ENCODE results near the gene UGT1A5.

UGT1A5 gene

DNA sequence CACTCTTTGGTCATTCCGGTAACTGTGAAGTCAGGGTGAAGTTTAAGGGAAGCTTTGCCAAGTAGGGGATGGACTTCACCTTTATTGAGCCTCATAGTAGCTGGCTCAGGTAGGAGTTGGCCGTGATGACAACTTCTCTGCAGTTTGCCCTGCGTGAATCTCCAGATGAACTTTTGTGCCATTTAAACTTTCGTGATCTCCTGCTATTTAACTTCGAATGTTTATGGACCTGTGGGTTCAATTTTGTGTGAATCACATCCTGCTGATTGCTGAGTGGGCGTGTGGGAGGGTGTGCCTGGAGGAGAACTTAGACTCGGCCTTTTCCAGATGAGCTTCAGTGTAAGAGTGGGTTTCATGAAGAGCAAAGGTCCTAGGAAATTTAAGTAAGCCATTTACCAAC, 51.6 kb downstream of the UGT1A5 start:
- no peaks in the 10 kb centered on the region for H3K79me2 ChIP-seq (ENCODE audit: insufficient read depth, low read length)
- no peaks in the 10 kb centered on the region for H3F3A ChIP-seq (ENCODE audit: low read depth)
- H2AFZ ChIP-seq (ENCODE audit: low read length) = no peak overlapping the region
- H3K27me3 ChIP-seq (ENCODE audit: insufficient read depth, low read length, poor library complexity, severe bottlenecking) = no peaks in the 10 kb centered on the region
- H4K20me1 ChIP-seq (ENCODE audit: insufficient read depth, low read length, poor library complexity, severe bottlenecking) = no peaks in the 10 kb centered on the region
- no peaks in the 10 kb centered on the region for H3K9me2 ChIP-seq (replicated peaks; ENCODE audit: low read depth, low read length)
- no peak overlapping the region for H3K4me3 ChIP-seq (ENCODE audit: low read length, poor library complexity, severe bottlenecking)
- H3K9ac ChIP-seq (ENCODE audit: low read depth, low read length, poor library complexity, severe bottlenecking) = no peak overlapping the region
- H3K9me3 ChIP-seq (ENCODE audit: insufficient read depth, low read depth, low read length) = no peaks in the 10 kb centered on the region
- H3K4me1 ChIP-seq (ENCODE audit: insufficient read depth, low read length, poor library complexity, severe bottlenecking) = no peaks in the 10 kb centered on the region
- TF ChIP-seq EZH2phosphoT487 (IDR thresholded peaks at IDR 0.05; ENCODE audit: borderline replicate concordance) = no peak
- TF ChIP-seq, protein P1, sequence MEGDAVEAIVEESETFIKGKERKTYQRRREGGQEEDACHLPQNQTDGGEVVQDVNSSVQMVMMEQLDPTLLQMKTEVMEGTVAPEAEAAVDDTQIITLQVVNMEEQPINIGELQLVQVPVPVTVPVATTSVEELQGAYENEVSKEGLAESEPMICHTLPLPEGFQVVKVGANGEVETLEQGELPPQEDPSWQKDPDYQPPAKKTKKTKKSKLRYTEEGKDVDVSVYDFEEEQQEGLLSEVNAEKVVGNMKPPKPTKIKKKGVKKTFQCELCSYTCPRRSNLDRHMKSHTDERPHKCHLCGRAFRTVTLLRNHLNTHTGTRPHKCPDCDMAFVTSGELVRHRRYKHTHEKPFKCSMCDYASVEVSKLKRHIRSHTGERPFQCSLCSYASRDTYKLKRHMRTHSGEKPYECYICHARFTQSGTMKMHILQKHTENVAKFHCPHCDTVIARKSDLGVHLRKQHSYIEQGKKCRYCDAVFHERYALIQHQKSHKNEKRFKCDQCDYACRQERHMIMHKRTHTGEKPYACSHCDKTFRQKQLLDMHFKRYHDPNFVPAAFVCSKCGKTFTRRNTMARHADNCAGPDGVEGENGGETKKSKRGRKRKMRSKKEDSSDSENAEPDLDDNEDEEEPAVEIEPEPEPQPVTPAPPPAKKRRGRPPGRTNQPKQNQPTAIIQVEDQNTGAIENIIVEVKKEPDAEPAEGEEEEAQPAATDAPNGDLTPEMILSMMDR (conservative IDR thresholded peaks at IDR 0.05; ENCODE audit: low read length) = no peak
- no peak overlapping the region for H3K4me2 ChIP-seq (ENCODE audit: low read depth, low read length, poor library complexity, severe bottlenecking)
- no peaks in the 10 kb centered on the region for H3K36me3 ChIP-seq (ENCODE audit: insufficient read depth, low read length)

DNA sequence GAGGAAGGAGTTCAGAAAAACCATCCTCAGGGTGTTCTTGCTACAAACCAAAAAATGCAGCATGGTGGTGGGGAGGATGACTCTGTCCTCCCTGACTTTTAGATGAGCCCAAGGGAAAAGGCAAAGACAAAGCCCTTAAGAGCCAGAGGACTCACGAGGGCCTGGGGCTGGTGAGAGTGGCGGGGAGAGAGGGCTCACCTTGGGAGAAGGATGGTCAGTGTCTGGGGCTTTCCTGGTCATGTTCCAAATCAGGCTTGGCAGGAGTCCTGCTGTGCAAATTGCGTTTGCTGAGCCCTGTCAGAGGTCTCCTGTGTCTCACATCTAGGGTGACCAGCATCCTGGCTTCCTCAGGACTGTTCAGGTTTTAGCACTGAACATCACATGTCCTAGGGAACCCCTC, 52.1 kb downstream of the UGT1A5 start:
- H3K79me2 ChIP-seq (ENCODE audit: insufficient read depth, low read length) = no peaks in the 10 kb centered on the region
- H4K20me1 ChIP-seq (ENCODE audit: insufficient read depth, low read length, poor library complexity, severe bottlenecking) = no peaks in the 10 kb centered on the region
- no peaks in the 10 kb centered on the region for H3K9me2 ChIP-seq (replicated peaks; ENCODE audit: low read depth, low read length)
- H3F3A ChIP-seq (ENCODE audit: low read depth) = no peaks in the 10 kb centered on the region
- H3K9ac ChIP-seq (ENCODE audit: low read depth, low read length, poor library complexity, severe bottlenecking) = no peak overlapping the region
- H3K9me3 ChIP-seq (ENCODE audit: insufficient read depth, low read depth, low read length) = no peaks in the 10 kb centered on the region
- H2AFZ ChIP-seq (ENCODE audit: low read length) = no peak overlapping the region
- H3K4me3 ChIP-seq (ENCODE audit: low read length, poor library complexity, severe bottlenecking) = no peak overlapping the region
- no peaks in the 10 kb centered on the region for H3K27me3 ChIP-seq (ENCODE audit: insufficient read depth, low read length, poor library complexity, severe bottlenecking)
- H3K4me2 ChIP-seq (ENCODE audit: low read depth, low read length, poor library complexity, severe bottlenecking) = no peak overlapping the region
- no peaks in the 10 kb centered on the region for H3K36me3 ChIP-seq (ENCODE audit: insufficient read depth, low read length)
- TF ChIP-seq EZH2phosphoT487 (IDR thresholded peaks at IDR 0.05; ENCODE audit: borderline replicate concordance) = no peak
- TF ChIP-seq, protein P1 (conservative IDR thresholded peaks at IDR 0.05; ENCODE audit: low read length) = no peak
- H3K4me1 ChIP-seq (ENCODE audit: insufficient read depth, low read length, poor library complexity, severe bottlenecking) = no peaks in the 10 kb centered on the region

- no peaks in the 10 kb centered on the region for H3K79me2 ChIP-seq (ENCODE audit: insufficient read depth, low read length)
- H3K36me3 ChIP-seq (ENCODE audit: insufficient read depth, low read length) = no peaks in the 10 kb centered on the region
- no peak overlapping the region for H3K4me2 ChIP-seq (ENCODE audit: low read depth, low read length, poor library complexity, severe bottlenecking)
- TF ChIP-seq EZH2phosphoT487 (IDR thresholded peaks at IDR 0.05; ENCODE audit: borderline replicate concordance) = no peak
- TF ChIP-seq, protein P1 (conservative IDR thresholded peaks at IDR 0.05; ENCODE audit: low read length) = no peak
- H4K20me1 ChIP-seq (ENCODE audit: insufficient read depth, low read length, poor library complexity, severe bottlenecking) = no peaks in the 10 kb centered on the region
- no peak overlapping the region for H3K4me3 ChIP-seq (ENCODE audit: low read length, poor library complexity, severe bottlenecking)
- no peaks in the 10 kb centered on the region for H3K4me1 ChIP-seq (ENCODE audit: insufficient read depth, low read length, poor library complexity, severe bottlenecking)
- H3K9me2 ChIP-seq (replicated peaks; ENCODE audit: low read depth, low read length) = no peaks in the 10 kb centered on the region
- no peak overlapping the region for H2AFZ ChIP-seq (ENCODE audit: low read length)
- H3F3A ChIP-seq (ENCODE audit: low read depth) = no peaks in the 10 kb centered on the region
- no peaks in the 10 kb centered on the region for H3K27me3 ChIP-seq (ENCODE audit: insufficient read depth, low read length, poor library complexity, severe bottlenecking)
- no peaks in the 10 kb centered on the region for H3K9me3 ChIP-seq (ENCODE audit: insufficient read depth, low read depth, low read length)
- H3K9ac ChIP-seq (ENCODE audit: low read depth, low read length, poor library complexity, severe bottlenecking) = no peak overlapping the region
Observed at GRCh38 chr2:233766416-233766815, 53.7 kb downstream of the UGT1A5 start.
